Gastrocnemius medialis (tissue), 4 donors: ENCODE measurements around the gene CHCHD6.

Experiments used
- POLR2A ChIP-seq, 2 donors: fragments of 450-650 bp; IDR thresholded peaks; one replicate each; pipeline ENCODE4 v1.6.1; 2017; ENCODE audit warnings: antibody characterized with exemption in 2 of 2, mild to moderate bottlenecking in 2 of 2, moderate library complexity in 2 of 2
- TF ChIP-seq, protein P1 (sequence below), 5 experiments: fragments of 450-650 bp in 3 of 5; fragments of 200-600 bp in 2 of 5; sonication (generic) in 2 of 5; IDR thresholded peaks in 4 of 5; conservative IDR thresholded peaks in 1 of 5; 1 replicate in 4 of 5; 2 replicates in 1 of 5; pipeline ENCODE4 v1.5.1; 2016 to 2019; ENCODE audit warnings: antibody characterized with exemption in 5 of 5, mild to moderate bottlenecking in 3 of 5, moderate library complexity in 3 of 5

DNA sequence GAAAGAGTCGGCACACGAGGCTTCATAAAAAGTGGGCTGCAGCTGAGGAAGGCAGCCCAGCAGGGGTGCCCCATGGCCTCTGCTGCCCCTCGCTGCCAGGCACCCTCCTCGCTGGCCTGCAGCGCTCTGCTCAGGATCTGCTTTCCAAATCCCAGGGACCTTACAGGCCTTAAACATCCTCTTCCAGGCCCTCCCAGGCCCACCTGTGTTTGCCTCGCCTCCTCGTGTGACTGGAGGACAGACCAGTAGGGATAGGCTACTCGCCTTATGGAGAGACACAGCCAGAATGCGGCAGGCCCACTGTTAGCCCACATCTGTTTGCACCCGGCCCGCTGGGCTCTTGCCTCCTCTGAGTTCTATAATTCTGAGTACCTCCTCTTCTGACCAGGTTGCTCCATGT lies 154.4 kb downstream of the CHCHD6 start:
- TF ChIP-seq, protein P1, sequence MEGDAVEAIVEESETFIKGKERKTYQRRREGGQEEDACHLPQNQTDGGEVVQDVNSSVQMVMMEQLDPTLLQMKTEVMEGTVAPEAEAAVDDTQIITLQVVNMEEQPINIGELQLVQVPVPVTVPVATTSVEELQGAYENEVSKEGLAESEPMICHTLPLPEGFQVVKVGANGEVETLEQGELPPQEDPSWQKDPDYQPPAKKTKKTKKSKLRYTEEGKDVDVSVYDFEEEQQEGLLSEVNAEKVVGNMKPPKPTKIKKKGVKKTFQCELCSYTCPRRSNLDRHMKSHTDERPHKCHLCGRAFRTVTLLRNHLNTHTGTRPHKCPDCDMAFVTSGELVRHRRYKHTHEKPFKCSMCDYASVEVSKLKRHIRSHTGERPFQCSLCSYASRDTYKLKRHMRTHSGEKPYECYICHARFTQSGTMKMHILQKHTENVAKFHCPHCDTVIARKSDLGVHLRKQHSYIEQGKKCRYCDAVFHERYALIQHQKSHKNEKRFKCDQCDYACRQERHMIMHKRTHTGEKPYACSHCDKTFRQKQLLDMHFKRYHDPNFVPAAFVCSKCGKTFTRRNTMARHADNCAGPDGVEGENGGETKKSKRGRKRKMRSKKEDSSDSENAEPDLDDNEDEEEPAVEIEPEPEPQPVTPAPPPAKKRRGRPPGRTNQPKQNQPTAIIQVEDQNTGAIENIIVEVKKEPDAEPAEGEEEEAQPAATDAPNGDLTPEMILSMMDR (IDR thresholded peaks at IDR 0.05 in 4 of 5, conservative IDR thresholded peaks at IDR 0.05 in 1 of 5): no peak
- no peak for TF ChIP-seq POLR2A (IDR thresholded peaks at IDR 0.05)
